Right lobe of liver (tissue), 6 donors: ENCODE data around the gene NELL2. TPM values are rescaled to one million over a fixed set of nuclear protein-coding genes. Genes with fewer than 3 reads are reported as not detected.

Experiments used
- ATAC-seq, 4 donors: fragments of 200-7000 bp; cut with Tn5 transposase; one replicate each; pipeline ENCODE4 v1.9.1; 2020; ENCODE audit warnings: mild to moderate bottlenecking in 4 of 4, moderate library complexity in 4 of 4
- DNase-seq, 3 donors: peaks; one replicate each; pipeline ENCODE4 v3.0.0-alpha.2; 2020
- H3K27ac ChIP-seq, 3 donors: fragments of 200-600 bp; one replicate each; pipeline ENCODE4 v1.8.0; 2022
- H3K27me3 ChIP-seq, 2 donors: fragments of 200-600 bp; one replicate each; pipeline ENCODE4 v1.8.0; 2022
- H3K36me3 ChIP-seq, 4 donors: fragments of 200-600 bp; sonication (generic) in 1 of 4; one replicate each; pipeline versions ENCODE4 v1.5.1 to v1.8.0; 2017 to 2022; ENCODE audit warnings: control low read depth in 1 of 4
- H3K4me1 ChIP-seq, 4 donors: fragments of 200-600 bp; sonication (generic) in 1 of 4; one replicate each; pipeline versions ENCODE4 v1.5.1 to v1.8.0; 2017 to 2022; ENCODE audit warnings: control low read depth in 1 of 4
- H3K4me3 ChIP-seq, 3 donors: fragments of 200-600 bp; one replicate each; pipeline ENCODE4 v1.8.0; 2022
- H3K9me3 ChIP-seq, 4 donors: fragments of 200-600 bp; sonication (generic) in 1 of 4; one replicate each; pipeline versions ENCODE4 v1.5.1 to v1.8.0; 2017 to 2022; ENCODE audit warnings: control low read depth in 1 of 4
- CTCF ChIP-seq, 4 donors: fragments of 200-600 bp in 3 of 4; fragments of 450-650 bp in 1 of 4; IDR thresholded peaks; one replicate each; pipeline versions ENCODE4 v1.5.1 to v1.8.0; 2016 to 2022; ENCODE audit warnings: antibody characterized with exemption in 4 of 4, mild to moderate bottlenecking in 2 of 4
- POLR2A ChIP-seq: fragments of 450-650 bp; IDR thresholded peaks from one replicate; pipeline ENCODE4 v1.6.1; 2017; ENCODE audit warnings: antibody characterized with exemption, mild to moderate bottlenecking
- WGBS: methylation state at CpG from one replicate; pipeline ENCODE4 v1.1.6; 2018; ENCODE audit warnings: low coverage, low lambda C conversion rate; ENCODE audit not compliant: insufficient coverage; ENCODE audit errors: missing lambda C conversion rate; 5-methylcytosine and 5-hydroxymethylcytosine counted together
- intact Hi-C, 2 donors: fragments of 100-400 bp; cut with DNase I; formaldehyde crosslinking; loops; one replicate each; pipeline versions ENCODE4 v1.11.2 to v1.14.1; 2022
- total RNA-seq, 6 experiments: library from RNA; depleted of rRNA in 2 of 6; stranded (reverse); fragments of >200 nt in 2 of 6; fragmentation: NEBNext Ultra II Directional in 3 of 6; extraction: Animal tissue kit (Norgen Biotek cat#: 25700) in 3 of 6; gene quantifications; one replicate each; pipeline versions ENCODE4 v1.1.0 to v1.2.4, GENCODE V29; 2016 to 2023
- donor health status: DM: no; HTN: yes; CAD: no.
- donor health status: DM: no; HTN: no; CAD: no.
- donor health status: DM: no; HTN: no; CAD: no.
- donor health status: DM: no; HTN: yes; CAD: no.
- donor health status: DM: no; HTN: yes; CAD: no.

Gene NELL2
- total RNA-seq, 6 experiments from 2014 or later = 0.15 to 0.43 (median 0.43) TPM; not detected in 3

GRCh38 chr12:44653861-44654527 lies 222.1 kb downstream of the NELL2 start:
- Histone ChIP-seq H3K4me3 (no peak overlapping the region), H3K27ac (no peak overlapping the region), H3K36me3 (no peaks in the 10 kb centered on the region), H3K4me1 (no peaks in the 10 kb centered on the region), H3K27me3 (no peaks in the 10 kb centered on the region), H3K9me3 (no peaks in the 10 kb centered on the region)
- intact Hi-C loops = no loop called here
- 19% methylated on average over 3 of the region's 3 CpGs for WGBS
- ATAC-seq (no peak), DNase-seq (no peak)
- TF ChIP-seq CTCF (IDR thresholded peaks at IDR 0.05) (no peak), POLR2A (no peak)

- DNase-seq (no peak), ATAC-seq (no peak)
- TF ChIP-seq POLR2A (no peak), CTCF (IDR thresholded peaks at IDR 0.05) (no peak)
- H3K4me1 ChIP-seq = no peaks in the 10 kb centered on the region
- no peaks in the 10 kb centered on the region for H3K36me3 ChIP-seq
- H3K4me3 ChIP-seq = no peak overlapping the region
- H3K27me3 ChIP-seq = no peaks in the 10 kb centered on the region
- H3K27ac ChIP-seq = no peak overlapping the region
- no peaks in the 10 kb centered on the region for H3K9me3 ChIP-seq
- intact Hi-C loops = no loop called here
- 34% methylated on average over 2 of the region's 2 CpGs for whole genome bisulfite sequencing
These were observed 226.4 kb downstream of the NELL2 start for GRCh38 chr12:44649693-44650092.

GRCh38 chr12:44647917-44648690 lies 228.0 kb downstream of the NELL2 start:
- Histone ChIP-seq H3K9me3 (no peaks in the 10 kb centered on the region), H3K4me1 (no peaks in the 10 kb centered on the region), H3K27ac (no peak overlapping the region), H3K27me3 (no peaks in the 10 kb centered on the region), H3K36me3 (no peaks in the 10 kb centered on the region), H3K4me3 (no peak overlapping the region)
- ATAC-seq (no peak), DNase-seq (no peak)
- intact Hi-C loops = no loop called here
- WGBS = 64% methylated on average over 5 of the region's 5 CpGs
- no peak for TF ChIP-seq POLR2A

- TF ChIP-seq CTCF (IDR thresholded peaks at IDR 0.05) = no peak
- no peak for TF ChIP-seq POLR2A
- Histone ChIP-seq H3K4me1 (no peaks in the 10 kb centered on the region), H3K36me3 (no peaks in the 10 kb centered on the region), H3K9me3 (no peaks in the 10 kb centered on the region), H3K27ac (no peak overlapping the region), H3K4me3 (no peak overlapping the region), H3K27me3 (no peaks in the 10 kb centered on the region)
- WGBS = 48% methylated on average over 2 of the region's 2 CpGs
- ATAC-seq (no peak), DNase-seq (no peak)
- intact Hi-C loops = no loop called here
These were observed 235.5 kb downstream of the NELL2 start for GRCh38 chr12:44640427-44641190.
